Stimulated activated effector memory CD8-positive, alpha-beta T cell treated with anti-CD3 and anti-CD28 coated beads, Interleukin-12 subunit alpha, Interleukin-12 subunit beta, amount 100 ng/mL, for 72 hours (primary cell): ENCODE results near the gene PHC2.

Experiments used
- ATAC-seq: fragments of 150-1000 bp; cut with Tn5 transposase; 2 replicates; pipeline ENCODE4 v1.10.0; 2021
- DNase-seq, 2 donors: peaks; one replicate each; pipeline ENCODE4 v3.0.0; 2021 to 2022; ENCODE audit warnings: low spot score in 2 of 2
- H3K27ac Mint-ChIP-seq: one replicate; pipeline ENCODE4 v1.8.0; 2022; ENCODE audit warnings: mild to moderate bottlenecking, mixed read lengths
- H3K36me3 Mint-ChIP-seq: one replicate; pipeline ENCODE4 v1.8.0; 2022; ENCODE audit warnings: mild to moderate bottlenecking, mixed read lengths
- H3K4me1 Mint-ChIP-seq: one replicate; pipeline ENCODE4 v1.8.0; 2022; ENCODE audit warnings: mixed read lengths
- H3K4me3 Mint-ChIP-seq: one replicate; pipeline ENCODE4 v1.8.0; 2022; ENCODE audit warnings: mild to moderate bottlenecking, mixed read lengths
- H3K9me3 Mint-ChIP-seq: one replicate; pipeline ENCODE4 v1.8.0; 2022; ENCODE audit warnings: mixed read lengths

Gene PHC2

DNA sequence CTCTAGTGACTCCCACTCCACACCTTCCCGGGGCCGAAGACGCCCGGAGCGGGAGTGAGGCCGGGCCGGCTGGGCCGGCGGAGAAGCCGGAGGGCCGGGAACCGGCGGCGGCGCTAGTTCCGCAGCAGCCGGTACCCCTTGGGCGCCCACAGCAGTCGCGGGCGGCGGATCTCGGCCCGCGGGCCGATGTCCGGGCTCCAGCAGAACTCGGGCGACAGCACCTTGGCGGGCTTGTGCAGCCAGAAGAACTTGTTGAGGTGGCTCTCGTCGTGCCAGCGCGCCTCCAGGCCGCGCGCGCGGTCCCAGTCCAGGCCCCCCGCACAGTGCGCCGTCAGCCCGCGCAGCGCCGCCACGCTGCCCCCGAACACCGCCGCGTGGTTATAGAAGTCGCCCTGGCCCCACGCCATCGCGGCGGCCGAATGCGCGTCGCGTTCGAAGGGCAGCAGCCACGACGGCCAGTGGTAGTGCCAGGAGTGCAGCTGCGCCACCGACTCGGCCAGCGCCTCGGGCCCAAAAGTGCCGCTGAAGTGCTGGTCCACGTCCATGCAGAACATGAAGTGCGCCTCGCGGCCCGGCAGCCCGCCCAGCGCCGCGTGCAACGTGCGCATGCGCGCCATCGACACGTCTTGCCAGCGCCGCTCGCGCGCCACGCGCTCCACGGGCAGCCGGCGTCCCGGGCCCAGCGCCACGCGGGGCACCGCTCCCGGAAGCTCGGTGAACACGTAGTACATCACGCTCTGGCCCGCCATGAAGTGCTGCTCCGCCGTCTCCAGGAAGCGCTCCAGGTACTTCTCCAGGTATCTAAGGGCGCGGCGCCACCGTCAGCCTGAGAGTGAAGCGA is 124.0 kb downstream of the PHC2 start:
- no peak for ATAC-seq
- no peak for DNase-seq
- no peak overlapping the region for H3K27ac Mint-ChIP-seq
- no peak overlapping the region for H3K4me3 Mint-ChIP-seq
- no peaks in the 10 kb centered on the region for H3K36me3 Mint-ChIP-seq
- no peaks in the 10 kb centered on the region for H3K9me3 Mint-ChIP-seq
- peaks cover 19% of the 10 kb centered on the region for H3K4me1 Mint-ChIP-seq

DNA sequence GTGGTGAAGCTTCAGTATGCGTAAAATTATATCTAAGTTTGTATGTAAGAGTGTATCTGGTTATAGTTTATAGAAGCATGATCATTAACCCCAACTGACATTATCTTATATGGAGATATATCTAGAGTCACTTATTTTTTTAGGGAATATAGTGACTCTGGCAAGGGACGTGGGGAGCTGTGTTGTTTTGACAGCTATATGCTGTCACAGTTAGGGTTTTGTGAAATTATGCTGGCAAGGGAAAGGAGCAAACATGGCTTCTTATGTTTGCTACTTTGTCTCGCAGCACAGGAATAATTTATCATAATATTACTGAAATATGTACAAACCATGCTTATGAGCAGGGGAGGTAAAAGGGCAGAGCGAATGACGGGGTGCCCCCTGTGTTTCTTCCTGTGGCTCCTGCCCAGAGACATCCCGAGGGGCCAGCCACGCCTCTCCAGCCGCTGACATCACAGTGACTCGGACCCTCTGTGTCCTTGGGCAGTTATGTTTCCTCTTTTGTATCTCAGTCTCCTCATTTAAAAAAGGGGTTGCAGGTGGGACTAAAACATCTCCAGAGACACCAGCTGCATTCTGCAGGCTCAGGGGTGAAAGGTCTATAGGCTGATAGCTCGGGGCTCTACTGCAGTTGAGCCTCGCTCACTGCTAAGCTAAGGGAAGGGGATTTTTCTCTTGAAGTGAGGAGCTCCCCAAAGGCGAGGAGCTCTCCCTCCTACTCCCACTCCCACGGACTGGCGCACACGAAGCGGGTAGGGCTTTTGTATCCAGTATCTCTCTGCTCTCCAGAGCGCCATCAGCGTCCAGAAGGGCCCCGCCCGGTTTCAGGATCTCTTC is 124.9 kb downstream of the PHC2 start:
- no peak for ATAC-seq
- Mint-ChIP-seq H3K4me3 (no peak overlapping the region), H3K36me3 (no peaks in the 10 kb centered on the region), H3K4me1 (peaks cover 24% of the 10 kb centered on the region), H3K27ac (no peak overlapping the region), H3K9me3 (no peaks in the 10 kb centered on the region)
- no peak for DNase-seq

DNA sequence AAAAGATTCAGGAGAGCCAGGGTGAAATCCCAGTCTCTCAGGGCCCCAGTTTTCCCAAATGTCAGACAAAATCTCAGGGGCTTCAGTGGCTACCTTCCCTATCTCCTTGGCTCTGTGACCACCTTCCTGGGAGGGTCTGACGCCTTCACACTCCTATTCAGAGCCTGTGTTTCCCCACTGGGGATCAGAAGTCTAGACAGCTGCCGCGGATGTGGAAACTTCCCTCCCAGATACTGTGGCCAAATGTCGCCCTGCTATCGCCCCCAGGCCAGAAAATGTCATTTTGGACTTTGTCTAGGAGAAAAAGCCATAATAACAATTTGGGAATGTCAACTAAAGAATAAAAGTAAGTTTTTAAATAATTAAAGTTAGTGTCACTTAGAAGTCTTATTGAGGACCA is 125.9 kb downstream of the PHC2 start:
- ATAC-seq (no peak), DNase-seq (no peak)
- no peak overlapping the region for H3K27ac Mint-ChIP-seq
- no peaks in the 10 kb centered on the region for H3K36me3 Mint-ChIP-seq
- no peak overlapping the region for H3K4me3 Mint-ChIP-seq
- H3K9me3 Mint-ChIP-seq = no peaks in the 10 kb centered on the region
- peaks cover 24% of the 10 kb centered on the region for H3K4me1 Mint-ChIP-seq

DNA sequence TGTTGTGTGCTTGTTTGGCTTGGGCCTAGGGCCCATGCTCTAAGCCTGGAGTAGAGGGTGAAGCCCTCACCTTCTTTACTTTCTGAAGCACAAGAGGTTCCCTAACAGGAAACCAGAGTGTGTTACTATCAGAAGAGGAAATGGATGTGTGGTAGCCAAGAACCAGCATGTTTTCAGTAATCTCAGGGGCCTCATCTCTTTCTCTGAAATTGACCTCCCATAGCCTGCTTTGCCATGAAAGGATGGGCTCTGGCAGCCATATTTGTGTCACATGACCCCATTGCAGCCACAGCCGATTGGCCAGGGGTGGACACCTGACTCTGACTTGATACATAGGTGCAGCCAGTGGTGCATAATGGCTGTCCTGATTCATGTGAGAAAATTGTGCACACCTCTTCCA is 128.6 kb downstream of the PHC2 start:
- Mint-ChIP-seq H3K27ac (peak overlapping the region; percentile 73), H3K36me3 (no peaks in the 10 kb centered on the region), H3K4me3 (no peak overlapping the region), H3K4me1 (peaks cover 36% of the 10 kb centered on the region), H3K9me3 (no peaks in the 10 kb centered on the region)
- DNase-seq (no peak), ATAC-seq (peak; percentile 55)

DNA sequence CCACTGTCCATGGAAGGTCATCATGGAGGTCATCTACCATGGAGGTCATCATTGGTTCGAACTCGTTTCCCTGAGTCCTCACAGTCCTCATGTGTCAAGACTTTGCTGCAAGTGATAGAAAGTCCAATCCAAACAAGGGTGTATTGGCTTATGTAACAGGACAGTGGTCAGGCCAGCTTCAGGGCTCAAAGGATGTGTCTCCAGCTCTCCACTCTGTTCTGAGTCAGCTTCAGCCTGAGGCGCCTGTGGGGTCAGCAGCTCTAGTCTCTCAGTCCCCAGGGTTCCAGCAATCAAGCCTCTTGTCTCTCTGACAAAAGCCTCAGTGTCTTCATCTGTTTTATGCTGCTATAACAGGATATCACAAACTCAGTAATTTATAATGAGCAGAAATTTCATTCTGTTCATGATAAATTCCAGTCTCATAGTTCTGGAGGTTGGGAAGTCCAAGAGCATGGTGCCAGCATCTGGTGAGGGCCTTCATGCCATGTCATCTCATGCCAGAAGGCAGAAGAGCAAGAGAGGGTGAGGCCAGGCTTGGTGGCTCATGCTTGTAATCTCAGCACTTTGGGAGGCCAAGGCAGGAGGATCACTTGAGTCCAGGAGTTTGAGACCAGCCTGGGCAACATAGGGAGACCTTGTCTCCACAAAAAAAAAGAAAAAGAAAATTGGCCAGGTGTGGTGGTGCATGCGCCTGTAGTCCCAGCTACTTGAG is 129.5 kb downstream of the PHC2 start:
- peaks cover 36% of the 10 kb centered on the region for H3K4me1 Mint-ChIP-seq
- ATAC-seq = no peak
- no peaks in the 10 kb centered on the region for H3K9me3 Mint-ChIP-seq
- H3K36me3 Mint-ChIP-seq = no peaks in the 10 kb centered on the region
- DNase-seq = no peak
- no peak overlapping the region for H3K4me3 Mint-ChIP-seq
- H3K27ac Mint-ChIP-seq = peak overlapping the region; percentile 73

DNA sequence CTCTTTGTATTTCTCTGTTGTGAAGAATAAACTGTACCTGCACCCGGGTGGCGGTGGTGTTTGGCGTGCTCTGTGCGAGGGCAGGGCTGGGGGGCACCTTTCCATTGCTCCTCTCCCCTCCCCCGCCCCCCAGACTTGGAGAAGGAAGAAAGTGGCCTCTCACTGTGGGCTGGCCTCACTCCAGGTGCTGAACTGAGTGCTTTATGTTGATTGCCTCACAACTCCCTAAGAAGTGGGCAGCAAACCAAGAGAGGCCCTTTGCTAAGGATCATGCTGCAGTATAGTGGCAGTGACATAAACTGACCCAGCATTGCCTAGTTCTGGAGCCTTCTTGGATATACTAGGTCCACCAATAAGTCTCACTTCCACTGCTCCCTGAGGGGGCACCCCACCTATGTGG is 130.2 kb downstream of the PHC2 start:
- Mint-ChIP-seq H3K36me3 (no peaks in the 10 kb centered on the region), H3K27ac (no peak overlapping the region), H3K4me1 (peaks cover 36% of the 10 kb centered on the region), H3K4me3 (no peak overlapping the region), H3K9me3 (no peaks in the 10 kb centered on the region)
- ATAC-seq = no peak
- no peak for DNase-seq

DNA sequence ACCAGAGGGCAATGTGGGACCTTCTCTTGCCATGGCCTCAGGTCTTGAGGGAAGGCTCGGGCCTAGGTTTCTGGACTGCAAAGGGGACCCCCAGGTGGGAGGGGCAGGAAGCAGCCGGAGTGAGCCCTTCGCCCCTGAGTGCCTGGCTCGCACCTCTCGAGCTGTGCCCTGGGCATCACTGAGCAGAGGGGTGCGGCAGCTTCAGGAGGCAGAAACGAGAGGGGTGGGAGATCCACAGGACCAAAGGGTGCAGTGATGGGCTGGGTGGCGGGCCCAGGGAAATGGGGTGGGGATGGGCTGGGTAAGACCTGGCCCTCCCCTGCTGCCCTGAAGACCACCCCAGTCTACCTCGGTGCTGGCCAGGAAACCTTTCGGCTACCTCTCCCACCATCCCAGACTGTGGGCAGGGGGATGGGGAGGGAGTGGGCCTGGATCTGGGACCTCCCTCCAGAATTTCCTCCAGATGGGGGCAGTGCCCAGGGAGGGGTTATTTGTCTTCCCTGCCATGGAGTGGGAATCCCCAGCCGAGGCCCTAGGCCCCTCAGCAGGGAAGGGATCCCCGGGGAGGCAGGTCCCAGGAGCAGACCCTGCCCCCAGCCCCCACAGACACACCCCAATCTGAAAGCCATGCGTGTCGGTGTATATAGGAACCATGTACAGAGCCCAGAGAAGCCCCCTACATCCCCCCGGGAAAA is 131.3 kb downstream of the PHC2 start:
- Mint-ChIP-seq H3K36me3 (no peaks in the 10 kb centered on the region), H3K4me3 (no peak overlapping the region), H3K4me1 (peaks cover 41% of the 10 kb centered on the region), H3K27ac (peak overlapping the region; percentile 12), H3K9me3 (no peaks in the 10 kb centered on the region)
- ATAC-seq (no peak), DNase-seq (no peak)

DNA sequence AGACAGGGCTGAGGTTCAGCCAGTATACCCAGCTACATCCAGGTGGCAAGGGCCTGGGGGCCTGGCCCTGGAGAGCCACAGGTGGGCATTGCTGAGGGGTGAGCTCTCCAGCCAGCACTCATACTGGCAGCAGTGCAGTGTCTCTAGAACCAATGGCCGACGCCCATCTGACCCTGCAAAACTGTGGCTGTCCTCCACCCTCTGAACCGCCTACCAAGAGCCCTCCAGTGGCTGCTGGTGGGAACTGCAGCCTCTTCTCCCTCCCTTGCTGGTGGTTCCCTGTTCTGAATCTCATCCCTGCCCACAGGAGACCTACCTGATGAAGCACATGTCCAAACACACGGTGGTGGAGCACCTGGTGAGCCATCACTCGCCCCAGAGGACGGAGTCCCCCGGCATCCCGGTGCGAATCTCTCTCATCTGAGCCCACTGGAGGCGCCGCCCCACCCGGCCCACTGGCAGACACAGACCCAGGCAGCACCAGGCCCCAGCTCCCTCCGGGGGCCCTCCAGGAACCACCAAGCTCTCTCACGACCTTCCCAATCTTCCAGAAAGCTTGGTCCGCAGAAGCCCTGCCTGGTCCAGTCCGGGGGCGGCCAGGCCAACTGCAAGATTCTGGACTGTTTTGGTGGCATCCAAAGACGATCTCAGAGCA is 132.1 kb downstream of the PHC2 start:
- no peak overlapping the region for H3K4me3 Mint-ChIP-seq
- peak overlapping the region; percentile 12 for H3K27ac Mint-ChIP-seq
- peak; percentile 54 to 84 for DNase-seq
- ATAC-seq = peak; percentile 63
- H3K36me3 Mint-ChIP-seq = no peaks in the 10 kb centered on the region
- H3K4me1 Mint-ChIP-seq = peaks cover 41% of the 10 kb centered on the region
- no peaks in the 10 kb centered on the region for H3K9me3 Mint-ChIP-seq

DNA sequence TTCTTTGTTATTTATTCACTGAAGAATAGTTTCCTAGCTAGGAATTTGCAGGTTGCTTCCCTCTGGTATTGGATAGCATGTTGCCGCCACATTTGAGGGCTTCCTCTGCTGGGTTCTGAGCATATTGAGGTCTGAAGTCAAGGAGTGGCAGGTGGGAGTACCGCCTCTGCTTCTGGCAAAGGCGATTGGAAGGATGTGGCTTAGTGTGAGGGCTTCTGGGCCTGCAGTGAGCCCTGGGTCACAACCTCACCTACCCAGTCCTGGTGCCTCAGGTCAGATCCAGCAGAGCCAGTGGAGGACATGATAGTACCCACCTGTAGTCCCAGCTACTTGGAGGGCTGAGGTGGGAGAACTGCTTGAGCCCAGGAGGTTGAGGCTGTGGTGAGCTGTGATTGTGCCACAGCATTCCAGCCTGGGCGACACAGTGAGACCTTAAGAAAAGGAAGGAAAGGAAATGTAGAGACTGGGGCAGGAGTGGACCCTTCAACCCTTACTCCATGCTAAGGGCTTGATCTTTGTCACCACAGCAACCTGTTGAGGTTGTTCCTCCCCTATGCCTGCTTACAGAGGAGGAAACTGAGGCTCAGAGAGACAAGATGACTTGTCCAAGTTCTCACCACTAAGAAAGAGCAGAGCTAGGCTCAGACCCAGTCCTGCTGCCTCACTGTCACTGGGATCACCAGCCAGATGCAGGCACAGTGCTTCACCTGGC is 132.8 kb downstream of the PHC2 start:
- DNase-seq (no peak), ATAC-seq (no peak)
- H3K27ac Mint-ChIP-seq = no peak overlapping the region
- peaks cover 35% of the 10 kb centered on the region for H3K4me1 Mint-ChIP-seq
- H3K9me3 Mint-ChIP-seq = no peaks in the 10 kb centered on the region
- H3K36me3 Mint-ChIP-seq = no peaks in the 10 kb centered on the region
- no peak overlapping the region for H3K4me3 Mint-ChIP-seq

DNA sequence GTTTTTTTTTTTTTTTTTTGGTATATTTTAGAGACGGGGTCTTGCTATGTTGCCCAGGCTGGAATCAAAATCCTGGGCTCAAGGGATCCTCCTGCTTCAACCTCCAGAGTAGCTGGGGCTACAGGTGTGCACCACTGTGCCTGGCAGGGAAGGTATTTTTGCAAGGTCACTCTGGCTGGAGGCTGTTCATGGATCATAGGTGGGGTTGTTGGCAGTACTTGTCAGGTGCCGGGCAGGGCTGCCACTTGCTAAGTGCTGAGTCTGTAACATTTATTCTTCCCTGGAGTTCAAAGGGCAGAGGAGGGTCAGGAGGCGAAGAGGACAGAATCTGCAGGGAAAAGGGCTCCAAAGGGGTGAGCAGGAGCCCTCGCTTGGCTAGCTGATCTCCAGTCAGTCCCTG is 134.1 kb downstream of the PHC2 start:
- no peaks in the 10 kb centered on the region for H3K36me3 Mint-ChIP-seq
- H3K9me3 Mint-ChIP-seq = no peaks in the 10 kb centered on the region
- H3K27ac Mint-ChIP-seq = no peak overlapping the region
- peaks cover 30% of the 10 kb centered on the region for H3K4me1 Mint-ChIP-seq
- DNase-seq = no peak
- no peak overlapping the region for H3K4me3 Mint-ChIP-seq
- ATAC-seq = no peak

DNA sequence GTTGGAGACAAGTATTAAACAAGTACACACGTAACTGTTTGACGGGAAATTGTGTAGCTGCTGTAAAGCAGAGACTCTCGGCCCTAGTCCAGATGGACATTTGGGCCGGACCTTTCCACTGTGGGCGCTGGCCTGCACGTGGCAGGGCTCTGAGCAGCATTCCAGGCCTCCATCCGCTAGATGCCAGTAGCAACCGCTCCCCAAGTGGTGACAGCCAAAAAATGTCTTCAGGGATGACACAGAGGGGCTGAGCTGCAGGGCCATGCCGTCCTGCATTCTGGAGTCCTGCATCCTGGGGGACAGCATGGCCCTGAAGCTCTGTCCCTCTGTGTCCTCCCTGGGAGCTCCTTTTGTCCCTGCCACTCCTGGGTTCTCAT is 134.8 kb downstream of the PHC2 start:
- H3K4me1 Mint-ChIP-seq = peaks cover 26% of the 10 kb centered on the region
- H3K4me3 Mint-ChIP-seq = no peak overlapping the region
- no peak overlapping the region for H3K27ac Mint-ChIP-seq
- ATAC-seq (no peak), DNase-seq (no peak)
- no peaks in the 10 kb centered on the region for H3K9me3 Mint-ChIP-seq
- no peaks in the 10 kb centered on the region for H3K36me3 Mint-ChIP-seq

DNA sequence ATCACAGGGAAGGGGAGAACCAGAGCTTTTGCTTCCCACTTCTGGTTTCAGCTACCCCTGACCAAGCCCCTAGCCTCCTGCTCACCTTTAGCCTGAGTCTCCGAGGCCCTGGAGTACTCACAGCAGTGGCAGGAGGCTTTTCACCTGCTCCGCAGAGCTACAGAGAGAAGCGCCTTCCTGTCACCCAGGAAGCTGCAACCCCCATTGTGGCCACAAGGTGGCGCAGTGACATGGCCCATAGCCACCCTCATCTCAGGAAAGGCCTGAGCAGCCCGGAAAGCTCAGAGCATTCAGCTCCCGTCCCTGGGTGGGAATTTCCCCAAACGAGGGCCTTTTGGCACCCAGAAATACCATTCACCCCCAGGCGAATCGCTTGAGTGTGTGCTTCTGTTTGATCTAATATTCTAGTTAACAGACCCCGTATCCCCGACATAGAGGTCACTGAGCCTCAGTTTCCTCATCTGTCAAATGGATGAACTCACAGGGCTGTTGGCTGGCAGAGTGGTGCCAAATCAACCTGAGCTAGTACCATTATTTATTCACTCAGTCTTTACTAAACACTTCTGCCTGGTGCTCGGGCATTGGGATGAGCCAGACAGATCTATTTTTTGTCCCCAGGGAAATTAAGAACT is 135.3 kb downstream of the PHC2 start:
- no peaks in the 10 kb centered on the region for H3K36me3 Mint-ChIP-seq
- peaks cover 26% of the 10 kb centered on the region for H3K4me1 Mint-ChIP-seq
- H3K9me3 Mint-ChIP-seq = no peaks in the 10 kb centered on the region
- DNase-seq (peak; percentile 89 to 94), ATAC-seq (peak; percentile 94)
- peak overlapping the region; percentile 74 for H3K27ac Mint-ChIP-seq
- H3K4me3 Mint-ChIP-seq = no peak overlapping the region

DNA sequence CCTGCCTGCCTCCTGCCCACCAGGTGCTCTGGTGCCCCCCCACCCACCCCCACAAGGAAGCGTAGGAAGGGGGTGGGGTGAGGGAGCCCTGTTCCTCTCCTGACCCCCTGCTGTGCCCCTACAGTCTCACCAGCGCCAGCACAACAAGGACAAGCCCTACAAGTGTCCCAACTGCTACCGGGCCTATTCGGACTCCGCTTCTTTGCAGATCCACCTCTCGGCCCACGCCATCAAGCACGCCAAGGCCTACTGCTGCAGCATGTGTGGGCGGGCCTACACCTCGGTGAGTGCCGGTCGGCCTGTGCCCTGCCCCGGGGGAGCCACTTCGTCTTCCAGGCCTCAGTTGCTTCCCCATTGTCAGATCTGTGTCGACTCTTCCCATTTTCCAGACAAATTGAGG is 135.9 kb downstream of the PHC2 start:
- peak overlapping the region; percentile 74 for H3K27ac Mint-ChIP-seq
- DNase-seq = no peak
- no peak overlapping the region for H3K4me3 Mint-ChIP-seq
- H3K9me3 Mint-ChIP-seq = no peaks in the 10 kb centered on the region
- no peak for ATAC-seq
- H3K4me1 Mint-ChIP-seq = peaks cover 26% of the 10 kb centered on the region
- H3K36me3 Mint-ChIP-seq = no peaks in the 10 kb centered on the region
